Metanephros (tissue), 1 donor: ENCODE results near the gene SLC35E2B. TPM values are rescaled to one million over a fixed set of nuclear protein-coding genes. Genes with fewer than 3 reads are reported as not detected.

Experiments
- total RNA-seq: library from RNA; depleted of rRNA; stranded (reverse); fragments of >200 nt; gene quantifications from one replicate; pipeline ENCODE4 v1.2.3, GENCODE V29; 2014

The SLC35E2B gene
- total RNA-seq = 56.9 TPM

DNA sequence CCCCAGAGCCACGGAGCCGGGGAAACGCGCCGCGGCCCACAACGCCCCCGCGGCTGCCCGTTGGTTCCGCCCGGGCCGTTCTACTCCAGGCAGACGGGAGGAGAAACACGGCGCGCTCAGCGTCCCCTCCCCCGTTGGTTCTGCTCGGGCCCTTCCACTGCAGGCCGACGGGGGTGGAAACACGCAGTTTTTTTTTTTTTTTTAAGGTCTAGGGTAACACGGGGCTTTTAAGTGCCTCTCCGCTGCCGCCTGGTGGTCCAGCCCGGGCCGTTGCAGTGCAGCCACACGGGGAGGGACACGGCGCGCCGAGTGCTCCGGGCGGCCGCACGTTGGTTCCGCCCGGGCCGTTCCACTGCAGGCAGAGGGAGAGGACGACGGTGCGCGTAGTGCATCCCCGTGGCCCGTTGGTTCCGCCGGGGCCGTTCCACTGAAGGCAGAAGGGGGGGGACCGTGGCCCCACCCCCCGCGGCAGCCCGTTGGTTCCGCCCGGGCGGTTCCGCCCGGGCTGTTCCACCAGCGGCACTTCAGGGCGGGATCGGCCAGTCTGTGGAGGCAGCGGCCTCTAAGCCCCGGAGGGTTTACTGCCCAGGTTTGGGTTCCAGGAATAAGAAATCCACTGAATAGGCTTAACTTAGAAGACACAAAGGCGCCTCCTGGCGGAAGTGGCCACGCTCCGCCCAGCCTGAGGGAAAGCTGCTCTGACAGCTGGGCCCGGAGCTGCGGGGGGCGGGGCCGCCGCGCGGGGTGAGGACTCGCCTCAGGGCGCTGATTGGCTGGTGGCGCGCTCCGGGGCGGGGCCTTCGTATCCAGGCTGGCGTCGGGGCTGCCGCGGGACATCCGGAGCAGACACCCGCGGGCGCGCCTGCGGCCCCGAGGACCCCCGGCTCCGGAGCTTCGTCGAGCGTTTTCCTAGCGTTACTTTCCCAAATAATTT is at the start of gene SLC35E2B:
SLC35E2B (minus strand) TSS at position 82 of the 934 bp plus-strand sequence. CDS start 16,096 bp downstream, outside the sequence.

DNA sequence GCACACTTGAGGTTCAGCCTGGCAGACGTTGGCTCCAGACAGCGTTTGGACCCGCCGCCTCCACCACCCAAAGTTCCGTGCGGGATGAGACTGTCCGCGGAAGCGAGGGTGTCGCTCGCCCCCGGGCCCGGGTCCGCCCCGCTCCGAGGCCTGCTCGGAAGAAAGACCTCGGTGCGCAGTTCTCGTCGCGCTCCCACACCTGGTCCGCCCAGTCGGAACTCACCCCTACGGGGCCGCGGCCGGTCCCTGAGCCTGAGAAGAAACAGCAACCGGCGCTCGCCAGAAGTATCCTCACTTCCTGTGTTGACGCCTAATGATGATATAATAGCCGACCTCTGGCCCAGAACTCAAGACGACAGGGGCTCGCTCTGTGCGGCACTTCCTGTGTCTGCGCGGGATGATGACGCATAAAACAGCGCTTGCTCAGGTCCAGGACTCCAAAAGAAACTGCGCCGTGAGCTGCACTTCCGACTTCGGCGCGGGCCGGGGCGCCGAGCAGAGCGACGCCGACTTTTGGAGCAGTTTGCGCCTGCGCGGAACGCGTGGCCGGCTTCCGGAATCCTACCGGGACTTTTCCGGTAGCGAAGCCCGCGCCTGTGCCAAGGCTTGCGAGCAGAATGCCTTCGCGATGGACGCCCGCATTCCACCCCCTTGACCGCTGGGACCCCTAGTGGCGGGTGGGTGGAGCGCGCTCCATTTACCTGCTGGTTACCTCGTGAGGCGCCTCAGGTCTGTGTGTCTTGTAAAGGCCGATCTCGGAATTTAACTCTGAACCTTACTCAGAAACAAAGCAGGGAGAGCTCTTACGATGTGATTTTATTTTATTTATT is 31.7 kb upstream of the SLC35E2B start, which contains the start of gene CDK11A:
CDK11A (minus strand) TSS at position 323 of the 830 bp plus-strand sequence. CDS start 1,539 bp downstream, outside the sequence.

DNA sequence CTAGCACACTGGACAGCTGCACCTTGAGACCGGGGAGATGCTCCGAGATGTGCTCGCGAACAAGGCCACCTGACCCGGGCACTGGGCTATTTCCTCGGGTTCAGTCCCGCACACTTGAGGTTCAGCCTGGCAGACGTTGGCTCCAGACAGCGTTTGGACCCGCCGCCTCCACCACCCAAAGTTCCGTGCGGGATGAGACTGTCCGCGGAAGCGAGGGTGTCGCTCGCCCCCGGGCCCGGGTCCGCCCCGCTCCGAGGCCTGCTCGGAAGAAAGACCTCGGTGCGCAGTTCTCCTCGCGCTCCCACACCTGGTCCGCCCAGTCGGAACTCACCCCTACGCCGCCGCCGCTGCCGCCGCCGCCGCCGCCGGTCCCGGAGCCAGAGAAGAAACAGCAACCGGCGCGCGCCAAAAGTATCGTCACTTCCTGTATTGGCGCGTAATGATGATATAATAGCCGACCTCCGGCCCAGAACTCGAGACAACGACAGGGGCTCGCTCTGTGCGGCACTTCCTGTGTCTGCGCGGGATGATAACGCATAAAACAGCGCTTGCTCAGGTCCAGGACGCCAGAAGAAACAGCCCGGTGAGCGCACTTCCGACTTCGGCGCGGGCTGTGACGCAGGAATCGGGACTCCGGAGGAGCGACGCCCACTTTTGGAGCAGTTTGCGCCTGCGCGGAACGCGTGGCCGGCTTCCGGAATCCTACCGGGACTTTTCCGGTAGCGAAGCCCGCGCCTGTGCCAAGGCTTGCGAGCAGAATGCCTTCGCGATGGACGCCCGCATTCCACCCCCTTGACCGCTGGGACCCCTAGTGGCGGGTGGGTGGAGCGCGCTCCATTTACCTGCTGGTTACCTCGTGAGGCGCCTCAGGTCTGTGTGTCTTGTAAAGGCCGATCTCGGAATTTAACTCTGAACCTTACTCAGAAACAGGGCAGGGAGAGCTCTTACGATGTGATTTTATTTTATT is 33.7 kb downstream of the SLC35E2B start, which contains the start of gene CDK11B:
CDK11B (minus strand) TSS at position 422 of the 967 bp plus-strand sequence. CDS start 1,519 bp downstream, outside the sequence.

DNA sequence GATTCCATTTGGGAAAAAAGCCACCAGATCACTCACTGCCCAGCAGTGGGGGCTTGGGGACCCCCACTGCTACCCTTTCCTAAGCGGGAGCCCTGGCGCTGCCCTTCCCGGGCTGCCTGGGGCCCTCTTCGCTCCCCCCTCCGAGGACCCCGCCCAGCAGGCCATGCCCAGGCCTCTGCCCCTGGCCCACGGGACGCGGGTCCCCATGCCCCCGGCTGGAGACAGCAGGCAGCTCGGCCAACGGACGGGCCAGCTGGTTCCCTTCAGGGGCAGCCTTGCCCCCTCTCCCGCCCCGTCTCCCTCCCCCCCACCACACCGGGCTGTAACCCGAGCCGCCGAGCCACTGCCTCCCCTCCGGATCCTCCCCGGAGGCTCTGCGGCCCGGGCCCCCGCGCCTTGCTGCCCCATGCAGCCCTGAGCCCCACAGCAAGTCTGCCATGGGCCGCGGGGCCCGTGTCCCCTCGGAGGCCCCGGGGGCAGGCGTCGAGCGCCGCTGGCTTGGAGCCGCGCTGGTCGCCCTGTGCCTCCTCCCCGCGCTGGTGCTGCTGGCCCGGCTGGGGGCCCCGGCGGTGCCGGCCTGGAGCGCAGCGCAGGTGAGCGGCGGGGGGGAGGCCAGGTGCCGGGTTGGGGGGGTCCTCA is 60.7 kb downstream of the SLC35E2B start, which contains the start of gene MMP23B:
MMP23B (plus strand) TSS at position 392 of the 639 bp plus-strand sequence; CDS start at position 438, 46 bp downstream.

DNA sequence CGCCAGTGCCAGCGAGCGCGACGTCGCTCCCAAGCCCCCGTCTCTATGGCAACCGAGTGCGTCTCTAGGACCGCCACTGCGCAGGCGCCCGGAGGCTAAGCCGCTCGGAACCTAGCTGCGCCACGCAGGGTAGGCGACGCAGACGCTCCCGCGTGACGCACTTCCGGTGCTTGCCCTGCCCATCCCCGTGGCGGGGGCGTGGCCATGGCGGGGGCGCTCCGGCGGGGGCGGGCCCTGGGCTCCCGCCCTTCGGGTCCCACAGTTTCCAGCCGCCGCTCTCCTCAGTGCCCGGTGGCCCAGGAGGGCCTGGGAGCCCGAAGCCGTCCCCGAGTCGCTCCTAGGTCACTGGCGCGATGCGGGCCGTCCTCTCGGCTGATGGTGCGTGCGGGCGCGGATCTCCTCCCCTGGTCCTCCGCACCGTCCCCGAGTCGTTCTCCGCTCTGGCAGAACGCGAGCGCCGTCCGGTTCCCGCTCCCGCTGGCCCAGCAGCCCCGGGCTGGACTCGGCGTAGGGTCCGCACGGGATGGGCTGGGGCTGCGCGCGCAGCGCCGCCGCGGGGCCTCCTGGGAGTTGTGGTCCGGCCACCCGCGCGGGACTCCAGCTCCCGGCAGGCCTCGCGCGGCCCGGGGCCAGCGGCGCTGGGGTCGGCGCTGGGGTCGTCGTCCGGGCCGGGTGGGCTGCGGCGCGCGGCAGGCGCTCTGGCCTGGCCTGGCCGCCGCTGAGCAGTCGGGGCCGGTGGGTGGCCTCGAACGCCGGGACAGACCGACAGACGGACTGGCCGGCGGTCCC is 77.1 kb downstream of the SLC35E2B start, which contains the start of gene MIB2:
MIB2 (plus strand) TSS at position 245 of the 789 bp plus-strand sequence. CDS start 7,953 bp downstream, outside the sequence.

Other genes with a start within 250 kb of the SLC35E2B start
- 5.8 TPM for gene ATAD3C, start 243.1 kb downstream of the SLC35E2B start, total RNA-seq
- gene ATAD3B, start 221.0 kb downstream of the SLC35E2B start, total RNA-seq = 16.4 TPM
- 22.3 TPM for gene ATAD3A, start 180.6 kb downstream of the SLC35E2B start, total RNA-seq
- gene TMEM240, start 152.2 kb downstream of the SLC35E2B start, total RNA-seq = 6.3 TPM
- gene SSU72, start 117.9 kb downstream of the SLC35E2B start, total RNA-seq = 60.6 TPM
- 1.3 TPM for gene FNDC10, start 92.7 kb downstream of the SLC35E2B start, total RNA-seq
- 68.0 TPM for gene MIB2, start 77.3 kb downstream of the SLC35E2B start, total RNA-seq
- gene MMP23B, start 60.6 kb downstream of the SLC35E2B start, total RNA-seq = 48.1 TPM
- gene CDK11B, start 33.8 kb downstream of the SLC35E2B start, total RNA-seq = 12.4 TPM
- gene CDK11A, start 31.6 kb upstream of the SLC35E2B start, total RNA-seq = 33.8 TPM
- gene NADK, start 85.7 kb upstream of the SLC35E2B start, total RNA-seq = 47.6 TPM
- 123 TPM for gene GNB1, start 198.3 kb upstream of the SLC35E2B start, total RNA-seq
- 33.0 TPM for gene CALML6, start 222.5 kb upstream of the SLC35E2B start, total RNA-seq
- 16.1 TPM for gene TMEM52, start 226.5 kb upstream of the SLC35E2B start, total RNA-seq